Left colon (tissue), 2 donors: ENCODE measurements around the gene GPD1. TPM values are rescaled to one million over a fixed set of nuclear protein-coding genes. Genes with fewer than 3 reads are reported as not detected.
"Not testable (repeated sequence)": the region's sequence is repeated elsewhere in the genome, so short reads cannot be mapped to it uniquely, and the experiment has no call there.

ENCODE experiments used
- ATAC-seq: fragments of 200-7000 bp; cut with Tn5 transposase; one replicate; pipeline ENCODE4 v1.9.1; 2020; ENCODE audit warnings: mild to moderate bottlenecking, moderate library complexity
- DNase-seq, 2 donors: peaks; one replicate each; pipeline ENCODE4 v3.0.0-alpha.2; 2020
- intact Hi-C, 2 donors: fragments of 100-400 bp; cut with DNase I in 1 of 2; cut with micrococcal nuclease in 1 of 2; formaldehyde crosslinking; loops; one replicate each; pipeline versions ENCODE4 v1.11.2 to v1.14.0; 2022; cut with DNase I, micrococcal nuclease
- total RNA-seq, 2 donors: library from RNA; stranded (reverse); fragmentation: NEBNext Ultra II Directional; extraction: Animal tissue kit (Norgen Biotek cat#: 25700); gene quantifications; one replicate each; pipeline ENCODE4 v1.2.1, GENCODE V29; 2021
- donor health status: DM: no; HTN: no; CAD: no.
- donor health status: DM: yes; HTN: yes; CAD: no.

GPD1 gene
- total RNA-seq, 2 donors from 2014 or later: 1.8 to 4.3 TPM

GRCh38 chr12:50110762-50111351, 7.0 kb downstream of the GPD1 start:
- intact Hi-C loops: no loop called here
- DNase-seq (peak; percentile 72 to 86), ATAC-seq (peak; percentile 48)

GRCh38 chr12:50111395-50111692, 7.5 kb downstream of the GPD1 start:
- ATAC-seq (no peak), DNase-seq (no peak)
- intact Hi-C loops: no loop called here

GRCh38 chr12:50111693-50112455, 8.1 kb downstream of the GPD1 start, which contains the start of gene COX14:
COX14 (plus strand) TSS chr12:50112236; CDS start chr12:50120044, 7,808 bp downstream.
- ATAC-seq: peak; percentile 72

GRCh38 chr12:50112456-50113218, 8.8 kb downstream of the GPD1 start:
- no peak for DNase-seq
- peak; percentile 21 for ATAC-seq
- intact Hi-C loops: no loop called here

More at GRCh38 chr12:50111693-50112455, 8.1 kb downstream of the GPD1 start, which contains the start of gene COX14:
- DNase-seq: peak; percentile 99
- intact Hi-C loops: no loop called here

GRCh38 chr12:50117057-50117622, 13.3 kb downstream of the GPD1 start:
- intact Hi-C loops: no loop called here
- no peak for DNase-seq
- ATAC-seq: no peak

- ATAC-seq (peak; percentile 38), DNase-seq (no peak)
- intact Hi-C loops: no loop called here
Observed at GRCh38 chr12:50119387-50119786, 15.6 kb downstream of the GPD1 start.

- intact Hi-C loops: no loop called here
- DNase-seq: no peak
- ATAC-seq: peak; percentile 26
Observed at GRCh38 chr12:50120521-50120920, 16.7 kb downstream of the GPD1 start.

GRCh38 chr12:50120953-50121352, 17.1 kb downstream of the GPD1 start:
- peak in 1 of 2 donors; percentile 41 for DNase-seq
- intact Hi-C loops: no loop called here
- ATAC-seq: peak; percentile 68

GRCh38 chr12:50121641-50122040, 17.8 kb downstream of the GPD1 start:
- peak; percentile 87 for ATAC-seq
- DNase-seq: no peak
- intact Hi-C loops: no loop called here

GRCh38 chr12:50123203-50123602, 19.4 kb downstream of the GPD1 start:
- ATAC-seq (no peak), DNase-seq (no peak)
- intact Hi-C loops: no loop called here

- DNase-seq (no peak), ATAC-seq (no peak)
- intact Hi-C loops: no loop called here
Observed at GRCh38 chr12:50127546-50127945, 23.7 kb downstream of the GPD1 start.

- ATAC-seq (no peak), DNase-seq (no peak)
- intact Hi-C loops: no loop called here
Observed at GRCh38 chr12:50129290-50129689, 25.5 kb downstream of the GPD1 start.

GRCh38 chr12:50132505-50133135, 28.8 kb downstream of the GPD1 start:
- DNase-seq: no peak
- peak; percentile 56 for ATAC-seq
- intact Hi-C loops: no loop called here

GRCh38 chr12:50142993-50143392, 39.2 kb downstream of the GPD1 start:
- ATAC-seq (no peak), DNase-seq (no peak)

GRCh38 chr12:50145439-50145838, 41.6 kb downstream of the GPD1 start:
- DNase-seq (no peak), ATAC-seq (no peak)
- intact Hi-C loops: no loop called here

More at GRCh38 chr12:50142993-50143392, 39.2 kb downstream of the GPD1 start:
- intact Hi-C loops: no loop called here

GRCh38 chr12:50147281-50147680, 43.5 kb downstream of the GPD1 start:
- ATAC-seq (no peak), DNase-seq (no peak)
- intact Hi-C loops: no loop called here

- DNase-seq, intact Hi-C loops, ATAC-seq: not testable (repeated sequence)
Observed at GRCh38 chr12:50148011-50148410, 44.2 kb downstream of the GPD1 start.

- DNase-seq (no peak), ATAC-seq (no peak)
- intact Hi-C loops: no loop called here
Observed at GRCh38 chr12:50149311-50149710, 45.5 kb downstream of the GPD1 start.

GRCh38 chr12:50151047-50151687, 47.4 kb downstream of the GPD1 start:
- ATAC-seq (no peak), DNase-seq (no peak)

More at GRCh38 chr12:50151047-50151687, 47.4 kb downstream of the GPD1 start:
- intact Hi-C loops: no loop called here
